ENCODE measurements around the gene CBX4.

CBX4 gene

GRCh38 chr17:79839356-79840268 is at the start of gene CBX4 (continued):
- TF ChIP-seq SCRT1 (tag by site-specific recombination; IDR thresholded peaks at IDR 0.05; ENCODE audit: borderline replicate concordance) (no peak), SP3 (tag by site-specific recombination; IDR thresholded peaks at IDR 0.05) (peak; percentile 96), REPIN1 (tag by site-specific recombination; IDR thresholded peaks at IDR 0.05; ENCODE audit: low read depth) (peak; percentile 88; the same call in 1 of the 2 replicates), ZNF571 (tag by site-specific recombination; IDR thresholded peaks at IDR 0.05) (no peak), INSM2 (tag by site-specific recombination; IDR thresholded peaks at IDR 0.05) (peak; percentile 74), ZNF341 (tag by site-specific recombination; IDR thresholded peaks at IDR 0.05; ENCODE audit: low read depth) (peak; percentile 95), ZNF777 (tag by site-specific recombination; IDR thresholded peaks at IDR 0.05; ENCODE audit: borderline replicate concordance) (no peak), ZNF843 (tag by site-specific recombination; IDR thresholded peaks at IDR 0.05) (peak; percentile 78; the same call in 1 of the 2 replicates), ZBTB11 (tag by site-specific recombination; conservative IDR thresholded peaks at IDR 0.05; ENCODE audit: low read depth) (peak; percentile 74; the same call in 1 of the 2 replicates), ZNF132 (tag by site-specific recombination; IDR thresholded peaks at IDR 0.05; ENCODE audit: borderline replicate concordance) (no peak), FEZF1 (tag by site-specific recombination; IDR thresholded peaks at IDR 0.05) (no peak; the same call in 1 of the 2 replicates), AEBP2 (tag by site-specific recombination; IDR thresholded peaks at IDR 0.05; ENCODE audit: borderline replicate concordance) (no peak), ZSCAN16 (tag by site-specific recombination; IDR thresholded peaks at IDR 0.05) (peak; percentile 70; the same call in 1 of the 2 replicates), ZBTB21 (tag by site-specific recombination; IDR thresholded peaks at IDR 0.05) (peak; percentile 55; the same call in 1 of the 2 replicates), MZF1 (tag by site-specific recombination; IDR thresholded peaks at IDR 0.05; ENCODE audit: borderline replicate concordance) (peak; percentile 72; the same call in 1 of the 2 replicates), ZNF148 (tag by site-specific recombination; IDR thresholded peaks at IDR 0.05; ENCODE audit: borderline replicate concordance) (peak; percentile 85), ZNF549 (tag by site-specific recombination; IDR thresholded peaks at IDR 0.05) (0 out of 2 replicates have a peak, but pooled peaks have one; percentile 10), ZNF302 (tag by site-specific recombination; IDR thresholded peaks at IDR 0.05; ENCODE audit: low read depth) (no peak), ZNF114 (tag by site-specific recombination; IDR thresholded peaks at IDR 0.05) (no peak), ZNF169 (tag by site-specific recombination; IDR thresholded peaks at IDR 0.05) (no peak; the same call in 1 of the 2 replicates), ZNF23 (tag by site-specific recombination; IDR thresholded peaks at IDR 0.05; ENCODE audit: borderline replicate concordance) (no peak), ZNF146 (tag by site-specific recombination; IDR thresholded peaks at IDR 0.05) (peak; percentile 40; the same call in 1 of the 2 replicates), ZIC2 (tag by site-specific recombination; IDR thresholded peaks at IDR 0.05) (peak; percentile 94), ZNF654 (tag by site-specific recombination; IDR thresholded peaks at IDR 0.05; ENCODE audit: low read depth) (peak; percentile 9; the same call in 1 of the 2 replicates), ZNF830 (tag by site-specific recombination; IDR thresholded peaks at IDR 0.05; ENCODE audit: low read depth) (no peak), ZNF311 (tag by site-specific recombination; IDR thresholded peaks at IDR 0.05; ENCODE audit: borderline replicate concordance) (no peak), ZNF521 (tag by site-specific recombination; IDR thresholded peaks at IDR 0.05) (no peak), HOXA7 (CRISPR knock-in tag; IDR thresholded peaks at IDR 0.05; ENCODE audit: borderline replicate concordance) (no peak), ZNF350 (tag by site-specific recombination; IDR thresholded peaks at IDR 0.05) (no peak)
